NCI-H748 (cell line): ENCODE data around the gene SH3RF3.

Source experiments
- DNase-seq: peaks from one replicate; lab custom pipeline; 2025; ENCODE audit not compliant: unreplicated experiment; lab: John Stamatoyannopoulos, UW

The SH3RF3 gene

DNA sequence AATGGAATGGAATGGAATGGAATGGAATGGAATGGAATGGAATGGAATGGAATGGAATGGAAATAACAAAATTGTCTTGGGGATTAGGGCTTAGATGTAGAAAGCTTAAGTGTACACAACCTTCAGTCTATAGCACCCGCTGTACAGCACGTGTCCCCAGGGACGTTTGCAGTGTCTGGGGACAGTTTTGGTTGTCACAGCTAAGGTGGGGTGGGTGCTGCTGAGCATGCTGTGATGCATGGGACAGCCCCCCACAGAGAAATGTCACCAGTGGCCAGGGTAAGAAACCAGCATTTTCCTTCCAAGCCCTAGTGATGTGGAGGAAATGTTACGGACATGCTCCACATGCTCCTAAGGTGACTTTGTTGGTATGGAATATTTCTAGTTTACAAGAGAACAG, 70.8 kb downstream of the SH3RF3 start:
- DNase-seq: no peak

- DNase-seq: no peak
These were observed 71.8 kb downstream of the SH3RF3 start for GRCh38 chr2:109200616-109201464.

DNA sequence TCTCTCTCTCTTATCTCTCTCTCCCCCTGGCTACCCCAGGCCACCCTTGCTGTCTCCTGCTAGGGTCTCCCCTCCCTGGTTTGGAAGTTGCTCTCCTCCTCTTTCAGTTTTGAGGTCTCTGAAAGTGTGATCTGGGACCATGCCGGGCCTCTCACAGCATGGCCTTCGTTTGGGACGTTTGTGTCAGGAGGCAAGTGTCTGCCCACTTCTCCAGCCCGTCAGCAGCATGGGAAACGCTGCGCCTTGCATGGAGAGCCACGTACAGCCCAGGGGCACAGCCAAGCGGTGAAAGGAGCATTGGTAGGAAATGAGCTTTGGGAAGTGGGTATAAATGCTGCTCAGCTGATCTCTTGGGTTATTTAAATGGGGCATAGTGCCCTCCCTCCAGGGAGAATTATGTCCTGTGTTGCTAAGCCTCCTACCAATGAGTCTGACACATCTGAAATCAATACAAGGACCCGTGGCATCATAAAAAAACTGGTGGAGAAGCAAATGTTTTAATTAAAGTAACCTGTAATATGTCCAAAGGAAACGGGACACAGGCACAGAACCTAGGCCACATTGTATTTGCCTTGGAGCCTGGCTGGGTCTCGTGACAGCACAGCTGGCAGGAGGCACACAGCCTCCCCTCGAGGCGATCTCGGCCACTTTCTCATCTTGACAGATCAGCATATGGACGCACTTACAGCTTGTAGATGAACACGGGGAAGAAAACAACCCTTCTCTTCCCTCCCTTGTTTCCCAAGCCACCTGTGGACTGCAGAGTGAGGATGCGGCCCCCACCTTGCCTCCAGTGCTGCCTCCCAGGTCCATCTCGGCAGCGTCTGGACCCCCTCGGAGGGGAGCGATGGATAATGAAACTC, 72.7 kb downstream of the SH3RF3 start:
- DNase-seq: no peak

GRCh38 chr2:109202486-109202885, 73.5 kb downstream of the SH3RF3 start:
- DNase-seq: no peak

DNA sequence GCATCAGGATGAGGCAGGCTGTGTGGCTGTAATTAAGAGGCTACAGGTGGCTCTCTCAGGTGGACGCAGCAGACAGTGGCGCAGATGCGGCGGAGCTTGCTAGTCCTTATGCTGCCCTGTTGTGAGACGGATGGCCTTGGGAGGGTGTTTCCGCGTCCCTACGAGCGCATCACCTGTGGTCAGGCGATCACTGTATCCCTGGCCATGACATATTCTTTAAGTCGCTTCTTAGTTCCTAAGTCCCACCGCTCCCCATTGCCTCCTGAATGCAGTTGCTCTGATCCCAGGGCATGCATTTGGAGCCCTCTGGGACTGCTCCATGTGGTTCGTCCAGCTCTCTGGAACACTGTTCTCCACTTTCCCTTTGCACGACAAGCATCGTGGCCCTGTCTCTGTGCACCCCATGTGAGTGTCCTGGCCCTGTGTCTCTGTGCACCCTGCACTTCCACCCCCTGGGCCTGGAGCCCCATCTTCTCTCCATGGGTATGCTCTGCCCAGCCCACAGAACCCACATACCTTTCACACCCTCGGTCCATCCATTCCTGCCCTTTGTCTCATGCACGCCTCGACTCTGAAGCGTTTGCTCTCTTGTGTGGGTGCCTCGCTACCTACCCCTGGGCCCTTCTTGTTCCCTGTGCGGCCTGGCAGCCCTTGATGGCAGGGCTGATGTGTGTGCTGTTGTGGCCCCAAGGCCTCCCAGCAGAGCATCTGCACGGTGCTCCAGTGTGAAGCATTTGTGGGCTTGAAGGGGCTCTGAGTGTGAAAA, 74.4 kb downstream of the SH3RF3 start:
- DNase-seq: no peak

GRCh38 chr2:109204412-109204811, 75.4 kb downstream of the SH3RF3 start:
- DNase-seq: peak; percentile 33

- DNase-seq: no peak
These were observed 76.4 kb downstream of the SH3RF3 start for GRCh38 chr2:109205447-109205846.

GRCh38 chr2:109206569-109207146, 77.7 kb downstream of the SH3RF3 start:
- DNase-seq: no peak

DNA sequence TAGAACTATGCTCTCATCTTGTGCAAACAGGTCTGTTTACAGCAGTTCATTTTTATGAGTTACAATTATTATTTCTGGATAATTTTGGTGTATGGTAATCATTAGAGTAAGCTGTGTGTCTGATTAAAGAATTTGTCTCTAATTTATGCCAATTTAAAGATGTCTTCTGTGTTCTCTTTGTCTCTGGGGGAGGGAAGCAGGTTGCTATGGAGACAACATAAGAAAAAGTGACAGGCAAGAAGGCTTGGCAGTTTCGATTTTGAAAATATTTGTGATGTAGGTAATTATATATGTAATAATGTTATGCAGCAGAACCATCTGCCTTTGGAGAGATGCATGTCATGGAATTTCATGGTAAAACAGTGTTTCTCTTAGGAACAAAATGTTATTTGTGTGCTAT, 78.2 kb downstream of the SH3RF3 start:
- DNase-seq: peak; percentile 4

DNA sequence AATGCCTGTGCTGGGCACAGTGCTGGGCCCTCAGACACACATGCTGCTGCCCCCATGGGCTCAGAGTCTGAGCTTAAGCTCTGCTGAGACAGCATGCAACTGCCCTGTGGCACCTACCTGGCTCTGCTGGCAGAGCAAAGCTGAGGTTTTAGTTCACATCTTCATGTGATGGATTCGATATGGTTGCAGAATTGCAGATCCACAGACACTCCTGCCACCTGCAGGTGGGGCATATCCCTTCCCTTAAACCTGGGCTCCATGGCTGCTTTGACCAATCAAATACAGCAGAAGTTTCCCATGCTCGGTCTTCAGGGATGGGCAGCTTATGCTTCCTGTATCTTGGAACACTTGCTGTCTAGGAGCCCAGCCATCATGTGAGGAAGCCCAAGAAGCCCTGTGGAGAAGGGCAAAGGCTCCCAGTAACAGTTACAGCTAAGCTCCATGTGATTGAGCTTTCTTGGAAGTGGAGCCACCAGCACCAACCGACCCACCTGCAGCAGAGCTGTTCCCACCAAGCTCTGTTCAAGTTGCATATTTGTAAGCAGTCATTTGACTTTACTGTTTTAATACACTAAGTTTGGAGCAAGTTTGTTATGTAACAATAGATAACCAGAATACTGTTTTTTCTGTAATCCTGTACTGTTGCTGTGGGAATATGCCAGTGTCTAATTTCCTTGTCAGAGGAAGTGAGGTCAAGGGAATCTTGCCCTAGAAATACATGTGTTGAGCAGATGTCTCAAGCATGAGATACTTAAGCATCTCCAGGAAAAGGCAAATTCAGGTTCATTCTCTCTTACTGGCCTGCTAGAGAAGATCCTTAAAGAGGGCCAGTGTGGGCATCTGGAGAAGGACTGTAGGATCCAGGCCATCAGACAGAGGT, 79.3 kb downstream of the SH3RF3 start:
- peak; percentile 17 for DNase-seq

- no peak for DNase-seq
These were observed 79.9 kb downstream of the SH3RF3 start for GRCh38 chr2:109208951-109209335.

GRCh38 chr2:109209412-109209811, 80.4 kb downstream of the SH3RF3 start:
- no peak for DNase-seq

GRCh38 chr2:109209941-109210340, 80.9 kb downstream of the SH3RF3 start:
- DNase-seq: no peak

- peak; percentile 26 for DNase-seq
These were observed 81.6 kb downstream of the SH3RF3 start for GRCh38 chr2:109210431-109211200.

DNA sequence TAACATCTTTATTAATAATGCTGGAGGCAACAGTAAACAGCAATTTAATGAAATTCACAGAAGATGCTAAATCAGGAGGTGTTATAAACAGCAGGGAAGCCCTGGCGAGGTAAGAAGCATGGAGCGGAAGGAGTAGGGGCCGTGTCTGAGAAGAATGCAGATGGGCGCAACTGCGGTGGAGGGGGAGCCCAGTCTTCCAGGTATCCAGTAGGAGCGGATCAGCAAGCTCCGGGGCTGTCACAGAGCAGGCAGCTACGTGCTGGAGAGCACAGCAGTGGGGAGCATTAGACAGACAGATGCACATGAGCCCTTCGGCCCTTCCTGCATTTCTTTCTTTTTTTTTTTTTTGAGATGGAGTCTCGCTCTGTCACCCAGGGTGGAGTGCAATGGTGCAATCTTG, 82.3 kb downstream of the SH3RF3 start:
- no peak for DNase-seq

DNA sequence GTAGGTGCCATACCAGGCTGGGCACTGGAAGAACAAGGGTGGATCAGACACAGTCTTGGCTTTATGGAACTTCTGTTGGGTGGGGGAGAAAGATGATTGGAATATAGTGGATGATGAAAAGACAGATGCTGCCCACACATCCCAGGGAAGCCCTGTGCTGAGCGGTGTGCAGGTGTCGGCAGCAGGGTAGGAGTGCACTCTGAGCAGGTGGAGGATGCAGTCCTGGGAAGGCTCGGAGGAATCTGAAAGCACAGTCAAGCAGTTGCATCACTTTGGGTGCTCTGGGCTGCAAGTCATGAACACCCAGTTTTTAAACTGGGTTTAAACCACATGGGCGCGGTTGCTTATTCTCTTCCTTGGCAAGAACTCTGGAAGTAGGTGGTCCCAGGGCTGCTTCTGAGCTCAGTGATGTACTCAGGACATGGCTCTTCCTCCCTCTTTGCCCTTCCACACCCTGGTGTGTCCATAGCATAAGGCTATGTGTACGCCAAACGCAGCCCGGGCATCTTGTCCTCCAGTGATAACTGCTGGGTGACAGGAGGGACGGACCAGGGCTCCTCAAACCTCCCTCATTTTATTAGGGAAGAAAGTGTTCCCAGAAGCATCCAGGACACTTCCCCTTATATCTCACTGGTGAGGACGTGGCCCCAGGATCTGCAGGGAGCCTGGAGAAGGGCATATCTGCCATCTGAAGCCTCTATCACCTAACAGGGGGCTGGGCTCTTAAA, 84.0 kb downstream of the SH3RF3 start:
- no peak for DNase-seq

- DNase-seq: no peak
These were observed 84.8 kb downstream of the SH3RF3 start for GRCh38 chr2:109213646-109214433.
